ENCODE data around the gene APBB3.

DNA sequence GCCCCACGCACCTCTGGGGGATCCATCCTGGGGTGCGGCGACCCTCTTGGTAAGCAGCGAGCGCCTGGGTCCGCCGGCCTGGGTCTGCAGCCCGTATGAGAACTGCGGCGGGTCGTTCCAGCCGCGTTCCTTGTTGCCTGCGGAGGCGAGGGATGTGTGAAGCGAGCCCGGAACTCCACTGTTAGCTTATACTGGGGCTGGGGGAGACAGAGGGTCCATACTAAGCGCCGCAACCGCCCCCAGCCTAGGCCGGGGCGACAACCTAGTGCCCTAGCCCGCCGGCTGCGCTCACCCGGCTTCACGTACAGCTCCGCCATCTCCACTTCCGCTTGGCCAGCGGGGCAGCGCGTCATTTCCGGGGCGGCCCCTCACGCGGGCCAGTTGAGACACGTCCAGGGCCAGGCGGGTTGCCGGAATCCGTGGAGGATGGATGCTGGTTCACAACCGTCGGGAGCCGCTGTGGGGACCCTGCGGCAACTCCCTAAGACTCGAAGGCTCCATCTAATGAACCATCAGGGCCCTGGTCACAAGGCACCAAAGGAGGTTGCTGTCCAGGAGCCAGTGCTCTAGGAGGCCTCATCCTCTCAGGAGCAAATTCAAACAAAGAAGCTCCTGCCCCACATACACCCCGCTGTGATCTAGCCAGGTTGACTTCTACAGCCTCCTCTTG is 7.1 kb downstream of the APBB3 start, which contains the start of gene SRA1:
- peak; percentile 99 for TF ChIP-seq POLR2AphosphoS5 (IDR thresholded peaks at IDR 0.05; ENCODE audit: borderline replicate concordance, low read depth, low read length)
- TF ChIP-seq EZH2 (IDR thresholded peaks at IDR 0.05): no peak
- TF ChIP-seq FOXP2 (optimal IDR thresholded peaks at IDR 0.05; ENCODE audit: control extremely low read depth, extremely low read length, insufficient read depth): no peak

Measured in SK-N-MC (cell line).